ENCODE measurements around the gene UBAC1.
A peak's percentile ranks its signal among the peaks of the same experiment; 100 is the strongest.

Gene UBAC1

DNA sequence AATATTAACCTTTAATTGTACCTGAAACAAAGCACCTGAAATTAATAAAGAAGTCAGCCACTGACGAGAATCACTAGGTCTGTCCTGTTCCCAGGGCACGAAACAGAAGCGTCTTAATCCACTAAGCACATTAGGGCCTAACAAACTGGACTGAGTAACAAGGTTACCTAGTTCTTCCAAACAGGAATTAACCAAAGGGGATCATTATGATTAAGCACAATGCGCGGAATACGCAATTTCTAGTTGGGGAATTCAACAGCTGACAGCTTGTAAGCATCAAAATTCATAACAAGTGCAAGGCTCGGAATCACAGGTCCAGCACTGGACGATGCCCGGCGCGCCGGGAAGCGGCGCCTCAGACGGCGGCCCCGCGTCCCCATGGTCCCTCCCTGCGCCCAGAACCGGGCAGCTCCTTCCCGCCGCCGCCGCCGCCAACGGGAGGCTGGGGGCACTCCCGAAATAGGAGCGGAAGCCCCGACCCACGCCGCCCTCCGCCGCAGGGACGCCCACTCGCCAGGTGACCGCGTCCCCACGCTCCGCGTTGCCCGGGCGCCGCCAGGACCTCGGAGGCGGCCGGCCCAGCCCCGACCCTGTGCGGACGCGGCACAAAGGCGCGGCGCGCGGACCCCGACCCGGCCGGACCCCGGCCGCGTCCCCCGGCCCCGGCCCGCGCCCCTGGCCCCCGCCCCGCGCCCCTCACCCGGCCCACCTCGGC, 54.7 kb downstream of the UBAC1 start (continued):
- TF ChIP-seq SETDB1 (IDR thresholded peaks at IDR 0.05; ENCODE audit: insufficient read length, low read length) (no peak), ZNF76 (tag by site-specific recombination; IDR thresholded peaks at IDR 0.05; ENCODE audit: borderline replicate concordance, low read depth) (peak; percentile 29; the same call in 1 of the 2 replicates), ZBTB11 (tag by site-specific recombination; conservative IDR thresholded peaks at IDR 0.05; ENCODE audit: low read depth) (no peak), ZNF423 (tag by site-specific recombination; IDR thresholded peaks at IDR 0.05) (no peak), ZNF132 (tag by site-specific recombination; IDR thresholded peaks at IDR 0.05; ENCODE audit: borderline replicate concordance) (no peak), ZNF112 (tag by site-specific recombination; IDR thresholded peaks at IDR 0.05) (no peak), ZNF548 (tag by site-specific recombination; IDR thresholded peaks at IDR 0.05) (no peak), ZNF184 (tag by site-specific recombination; IDR thresholded peaks at IDR 0.05) (no peak), SCRT2 (tag by site-specific recombination; IDR thresholded peaks at IDR 0.05) (peak; percentile 58), KLF17 (tag by site-specific recombination; IDR thresholded peaks at IDR 0.05) (no peak), ZNF558 (tag by site-specific recombination; IDR thresholded peaks at IDR 0.05) (no peak), ZNF133 (tag by site-specific recombination; IDR thresholded peaks at IDR 0.05) (no peak), ZNF350 (tag by site-specific recombination; IDR thresholded peaks at IDR 0.05) (no peak), ZNF248 (tag by site-specific recombination; IDR thresholded peaks at IDR 0.05) (no peak), ZBTB1 (tag by site-specific recombination; IDR thresholded peaks at IDR 0.05) (no peak), ZBTB8A (tag by site-specific recombination; IDR thresholded peaks at IDR 0.05) (peak; percentile 85), ZBTB17 (tag by site-specific recombination; IDR thresholded peaks at IDR 0.05) (0 out of 2 replicates have a peak, but pooled peaks have one; percentile 13), ZNF138 (tag by site-specific recombination; IDR thresholded peaks at IDR 0.05; ENCODE audit: borderline replicate concordance) (no peak)
- TF ChIP-seq, protein P1, sequence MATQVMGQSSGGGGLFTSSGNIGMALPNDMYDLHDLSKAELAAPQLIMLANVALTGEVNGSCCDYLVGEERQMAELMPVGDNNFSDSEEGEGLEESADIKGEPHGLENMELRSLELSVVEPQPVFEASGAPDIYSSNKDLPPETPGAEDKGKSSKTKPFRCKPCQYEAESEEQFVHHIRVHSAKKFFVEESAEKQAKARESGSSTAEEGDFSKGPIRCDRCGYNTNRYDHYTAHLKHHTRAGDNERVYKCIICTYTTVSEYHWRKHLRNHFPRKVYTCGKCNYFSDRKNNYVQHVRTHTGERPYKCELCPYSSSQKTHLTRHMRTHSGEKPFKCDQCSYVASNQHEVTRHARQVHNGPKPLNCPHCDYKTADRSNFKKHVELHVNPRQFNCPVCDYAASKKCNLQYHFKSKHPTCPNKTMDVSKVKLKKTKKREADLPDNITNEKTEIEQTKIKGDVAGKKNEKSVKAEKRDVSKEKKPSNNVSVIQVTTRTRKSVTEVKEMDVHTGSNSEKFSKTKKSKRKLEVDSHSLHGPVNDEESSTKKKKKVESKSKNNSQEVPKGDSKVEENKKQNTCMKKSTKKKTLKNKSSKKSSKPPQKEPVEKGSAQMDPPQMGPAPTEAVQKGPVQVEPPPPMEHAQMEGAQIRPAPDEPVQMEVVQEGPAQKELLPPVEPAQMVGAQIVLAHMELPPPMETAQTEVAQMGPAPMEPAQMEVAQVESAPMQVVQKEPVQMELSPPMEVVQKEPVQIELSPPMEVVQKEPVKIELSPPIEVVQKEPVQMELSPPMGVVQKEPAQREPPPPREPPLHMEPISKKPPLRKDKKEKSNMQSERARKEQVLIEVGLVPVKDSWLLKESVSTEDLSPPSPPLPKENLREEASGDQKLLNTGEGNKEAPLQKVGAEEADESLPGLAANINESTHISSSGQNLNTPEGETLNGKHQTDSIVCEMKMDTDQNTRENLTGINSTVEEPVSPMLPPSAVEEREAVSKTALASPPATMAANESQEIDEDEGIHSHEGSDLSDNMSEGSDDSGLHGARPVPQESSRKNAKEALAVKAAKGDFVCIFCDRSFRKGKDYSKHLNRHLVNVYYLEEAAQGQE (tag by site-specific recombination; IDR thresholded peaks at IDR 0.05) = peak; percentile 77
- TF ChIP-seq, protein P2, sequence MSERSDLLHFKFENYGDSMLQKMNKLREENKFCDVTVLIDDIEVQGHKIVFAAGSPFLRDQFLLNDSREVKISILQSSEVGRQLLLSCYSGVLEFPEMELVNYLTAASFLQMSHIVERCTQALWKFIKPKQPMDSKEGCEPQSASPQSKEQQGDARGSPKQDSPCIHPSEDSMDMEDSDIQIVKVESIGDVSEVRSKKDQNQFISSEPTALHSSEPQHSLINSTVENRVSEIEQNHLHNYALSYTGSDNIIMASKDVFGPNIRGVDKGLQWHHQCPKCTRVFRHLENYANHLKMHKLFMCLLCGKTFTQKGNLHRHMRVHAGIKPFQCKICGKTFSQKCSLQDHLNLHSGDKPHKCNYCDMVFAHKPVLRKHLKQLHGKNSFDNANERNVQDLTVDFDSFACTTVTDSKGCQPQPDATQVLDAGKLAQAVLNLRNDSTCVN (tag by site-specific recombination; optimal IDR thresholded peaks at IDR 0.05) = peak; percentile 66
- TF ChIP-seq, protein P3, sequence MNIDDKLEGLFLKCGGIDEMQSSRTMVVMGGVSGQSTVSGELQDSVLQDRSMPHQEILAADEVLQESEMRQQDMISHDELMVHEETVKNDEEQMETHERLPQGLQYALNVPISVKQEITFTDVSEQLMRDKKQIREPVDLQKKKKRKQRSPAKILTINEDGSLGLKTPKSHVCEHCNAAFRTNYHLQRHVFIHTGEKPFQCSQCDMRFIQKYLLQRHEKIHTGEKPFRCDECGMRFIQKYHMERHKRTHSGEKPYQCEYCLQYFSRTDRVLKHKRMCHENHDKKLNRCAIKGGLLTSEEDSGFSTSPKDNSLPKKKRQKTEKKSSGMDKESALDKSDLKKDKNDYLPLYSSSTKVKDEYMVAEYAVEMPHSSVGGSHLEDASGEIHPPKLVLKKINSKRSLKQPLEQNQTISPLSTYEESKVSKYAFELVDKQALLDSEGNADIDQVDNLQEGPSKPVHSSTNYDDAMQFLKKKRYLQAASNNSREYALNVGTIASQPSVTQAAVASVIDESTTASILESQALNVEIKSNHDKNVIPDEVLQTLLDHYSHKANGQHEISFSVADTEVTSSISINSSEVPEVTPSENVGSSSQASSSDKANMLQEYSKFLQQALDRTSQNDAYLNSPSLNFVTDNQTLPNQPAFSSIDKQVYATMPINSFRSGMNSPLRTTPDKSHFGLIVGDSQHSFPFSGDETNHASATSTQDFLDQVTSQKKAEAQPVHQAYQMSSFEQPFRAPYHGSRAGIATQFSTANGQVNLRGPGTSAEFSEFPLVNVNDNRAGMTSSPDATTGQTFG (tag by site-specific recombination; IDR thresholded peaks at IDR 0.05; ENCODE audit: borderline replicate concordance) = no peak
- TF ChIP-seq, protein P4, sequence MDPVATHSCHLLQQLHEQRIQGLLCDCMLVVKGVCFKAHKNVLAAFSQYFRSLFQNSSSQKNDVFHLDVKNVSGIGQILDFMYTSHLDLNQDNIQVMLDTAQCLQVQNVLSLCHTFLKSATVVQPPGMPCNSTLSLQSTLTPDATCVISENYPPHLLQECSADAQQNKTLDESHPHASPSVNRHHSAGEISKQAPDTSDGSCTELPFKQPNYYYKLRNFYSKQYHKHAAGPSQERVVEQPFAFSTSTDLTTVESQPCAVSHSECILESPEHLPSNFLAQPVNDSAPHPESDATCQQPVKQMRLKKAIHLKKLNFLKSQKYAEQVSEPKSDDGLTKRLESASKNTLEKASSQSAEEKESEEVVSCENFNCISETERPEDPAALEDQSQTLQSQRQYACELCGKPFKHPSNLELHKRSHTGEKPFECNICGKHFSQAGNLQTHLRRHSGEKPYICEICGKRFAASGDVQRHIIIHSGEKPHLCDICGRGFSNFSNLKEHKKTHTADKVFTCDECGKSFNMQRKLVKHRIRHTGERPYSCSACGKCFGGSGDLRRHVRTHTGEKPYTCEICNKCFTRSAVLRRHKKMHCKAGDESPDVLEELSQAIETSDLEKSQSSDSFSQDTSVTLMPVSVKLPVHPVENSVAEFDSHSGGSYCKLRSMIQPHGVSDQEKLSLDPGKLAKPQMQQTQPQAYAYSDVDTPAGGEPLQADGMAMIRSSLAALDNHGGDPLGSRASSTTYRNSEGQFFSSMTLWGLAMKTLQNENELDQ (tag by site-specific recombination; IDR thresholded peaks at IDR 0.05; ENCODE audit: low read depth) = no peak
- TF ChIP-seq, protein P5, sequence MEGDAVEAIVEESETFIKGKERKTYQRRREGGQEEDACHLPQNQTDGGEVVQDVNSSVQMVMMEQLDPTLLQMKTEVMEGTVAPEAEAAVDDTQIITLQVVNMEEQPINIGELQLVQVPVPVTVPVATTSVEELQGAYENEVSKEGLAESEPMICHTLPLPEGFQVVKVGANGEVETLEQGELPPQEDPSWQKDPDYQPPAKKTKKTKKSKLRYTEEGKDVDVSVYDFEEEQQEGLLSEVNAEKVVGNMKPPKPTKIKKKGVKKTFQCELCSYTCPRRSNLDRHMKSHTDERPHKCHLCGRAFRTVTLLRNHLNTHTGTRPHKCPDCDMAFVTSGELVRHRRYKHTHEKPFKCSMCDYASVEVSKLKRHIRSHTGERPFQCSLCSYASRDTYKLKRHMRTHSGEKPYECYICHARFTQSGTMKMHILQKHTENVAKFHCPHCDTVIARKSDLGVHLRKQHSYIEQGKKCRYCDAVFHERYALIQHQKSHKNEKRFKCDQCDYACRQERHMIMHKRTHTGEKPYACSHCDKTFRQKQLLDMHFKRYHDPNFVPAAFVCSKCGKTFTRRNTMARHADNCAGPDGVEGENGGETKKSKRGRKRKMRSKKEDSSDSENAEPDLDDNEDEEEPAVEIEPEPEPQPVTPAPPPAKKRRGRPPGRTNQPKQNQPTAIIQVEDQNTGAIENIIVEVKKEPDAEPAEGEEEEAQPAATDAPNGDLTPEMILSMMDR (tag by site-specific recombination; IDR thresholded peaks at IDR 0.05) = no peak
